IPS-NIHi7 (cell line): ENCODE results near the gene ZNF574.
A peak's percentile ranks its signal among the peaks of the same experiment; 100 is the strongest.

Source experiments
- DNase-seq: peaks from one replicate; pipeline ENCODE4 v3.0.0; 2012; ENCODE audit warnings: mixed read lengths; ENCODE audit errors: extremely low spot score

ZNF574 gene

GRCh38 chr19:42054205-42054604 is 21.8 kb upstream of the ZNF574 start:
- DNase-seq = no peak

GRCh38 chr19:42057846-42058245 is 18.1 kb upstream of the ZNF574 start:
- no peak for DNase-seq

GRCh38 chr19:42059196-42059595 is 16.8 kb upstream of the ZNF574 start:
- DNase-seq = no peak

- DNase-seq = no peak
These were observed 15.8 kb upstream of the ZNF574 start for GRCh38 chr19:42060117-42060516.

GRCh38 chr19:42062381-42062780 is 13.6 kb upstream of the ZNF574 start:
- DNase-seq = no peak

- no peak for DNase-seq
These were observed 11.5 kb upstream of the ZNF574 start for GRCh38 chr19:42064432-42064831.

GRCh38 chr19:42065051-42065450 is 10.9 kb upstream of the ZNF574 start:
- no peak for DNase-seq

- no peak for DNase-seq
These were observed 10.5 kb upstream of the ZNF574 start for GRCh38 chr19:42065511-42065910.

GRCh38 chr19:42066075-42066754 is 9.8 kb upstream of the ZNF574 start:
- peak; percentile 75 for DNase-seq

GRCh38 chr19:42067315-42067888 is 8.6 kb upstream of the ZNF574 start:
- no peak for DNase-seq

GRCh38 chr19:42068361-42068755 is 7.6 kb upstream of the ZNF574 start:
- no peak for DNase-seq

GRCh38 chr19:42068756-42069571 is 7.0 kb upstream of the ZNF574 start:
- peak; percentile 22 for DNase-seq

- peak; percentile 50 for DNase-seq
These were observed 6.2 kb upstream of the ZNF574 start, which contains the start of gene GRIK5 for GRCh38 chr19:42069619-42070351. Gene GRIK5, minus strand, starts transcription at chr19:42070206. Its CDS starts 4,436 bp downstream, at chr19:42065770.

- no peak for DNase-seq
These were observed 4.7 kb upstream of the ZNF574 start for GRCh38 chr19:42071247-42071646.

GRCh38 chr19:42074513-42075363 is 1.2 kb upstream of the ZNF574 start:
- DNase-seq = no peak

- no peak for DNase-seq
These were observed 676 bp upstream of the ZNF574 start for GRCh38 chr19:42075364-42075615.

- DNase-seq = peak; percentile 67
These were observed 496 bp downstream of the ZNF574 start for GRCh38 chr19:42076380-42076944.

- DNase-seq = no peak
These were observed 2.1 kb downstream of the ZNF574 start for GRCh38 chr19:42078058-42078457.

- no peak for DNase-seq
These were observed 2.7 kb downstream of the ZNF574 start for GRCh38 chr19:42078538-42079275.

- DNase-seq = no peak
These were observed 3.3 kb downstream of the ZNF574 start for GRCh38 chr19:42079276-42079669.
